ENCODE measurements around the gene IRX4. TPM values are rescaled to one million over a fixed set of nuclear protein-coding genes. Genes with fewer than 3 reads are reported as not detected.

Gene IRX4
- total and polyA plus RNA-seq, 2 donors, result not detected

GRCh38 chr5:1858436-1858835, 24.3 kb downstream of the IRX4 start:
- 91% methylated on average over 16 of the region's 16 CpGs for WGBS
- no peak overlapping the region for H3K27ac ChIP-seq (ENCODE audit: low read depth)
- DNase-seq (ENCODE audit: extremely low spot score), result no peak
- no peak overlapping the region for H3K4me3 ChIP-seq (ENCODE audit: low read depth, low read length)
- no peaks in the 10 kb centered on the region for H3K4me1 ChIP-seq (ENCODE audit: insufficient read depth)
- H3K36me3 ChIP-seq (ENCODE audit: insufficient read depth), result no peaks in the 10 kb centered on the region

- WGBS, result 93% methylated on average over 32 of the region's 32 CpGs
- no peak overlapping the region for H3K27ac ChIP-seq (ENCODE audit: low read depth)
- no peak overlapping the region for H3K4me3 ChIP-seq (ENCODE audit: low read depth, low read length)
- H3K36me3 ChIP-seq (ENCODE audit: insufficient read depth), result no peaks in the 10 kb centered on the region
- no peaks in the 10 kb centered on the region for H3K4me1 ChIP-seq (ENCODE audit: insufficient read depth)
- DNase-seq (ENCODE audit: extremely low spot score), result no peak
Observed at GRCh38 chr5:1857256-1857600, 25.5 kb downstream of the IRX4 start.

- H3K4me3 ChIP-seq (ENCODE audit: low read depth, low read length), result no peak overlapping the region
- WGBS, result 89% methylated on average over 49 of the region's 49 CpGs
- H3K36me3 ChIP-seq (ENCODE audit: insufficient read depth), result no peaks in the 10 kb centered on the region
- no peaks in the 10 kb centered on the region for H3K4me1 ChIP-seq (ENCODE audit: insufficient read depth)
- DNase-seq (ENCODE audit: extremely low spot score), result no peak
- H3K27ac ChIP-seq (ENCODE audit: low read depth), result no peak overlapping the region
Observed at GRCh38 chr5:1856596-1857255, 26.0 kb downstream of the IRX4 start.

GRCh38 chr5:1855596-1855995, 27.1 kb downstream of the IRX4 start:
- H3K4me3 ChIP-seq (ENCODE audit: low read depth, low read length), result no peak overlapping the region
- 74% methylated on average over 17 of the region's 17 CpGs for WGBS
- DNase-seq (ENCODE audit: extremely low spot score), result no peak
- no peaks in the 10 kb centered on the region for H3K36me3 ChIP-seq (ENCODE audit: insufficient read depth)
- H3K4me1 ChIP-seq (ENCODE audit: insufficient read depth), result no peaks in the 10 kb centered on the region
- no peak overlapping the region for H3K27ac ChIP-seq (ENCODE audit: low read depth)

- no peak overlapping the region for H3K27ac ChIP-seq (ENCODE audit: low read depth)
- no peak for DNase-seq (ENCODE audit: extremely low spot score)
- H3K36me3 ChIP-seq (ENCODE audit: insufficient read depth), result no peaks in the 10 kb centered on the region
- 52% methylated on average over 3 of the region's 3 CpGs for WGBS
- no peaks in the 10 kb centered on the region for H3K4me1 ChIP-seq (ENCODE audit: insufficient read depth)
- H3K4me3 ChIP-seq (ENCODE audit: low read depth, low read length), result no peak overlapping the region
Observed at GRCh38 chr5:1855075-1855474, 27.6 kb downstream of the IRX4 start.

GRCh38 chr5:1853531-1853930, 29.2 kb downstream of the IRX4 start:
- no peak for DNase-seq (ENCODE audit: extremely low spot score)
- no peaks in the 10 kb centered on the region for H3K36me3 ChIP-seq (ENCODE audit: insufficient read depth)
- H3K4me3 ChIP-seq (ENCODE audit: low read depth, low read length), result no peak overlapping the region
- no peaks in the 10 kb centered on the region for H3K4me1 ChIP-seq (ENCODE audit: insufficient read depth)
- H3K27ac ChIP-seq (ENCODE audit: low read depth), result no peak overlapping the region
- 75% methylated on average over 8 of the region's 8 CpGs for WGBS

- DNase-seq (ENCODE audit: extremely low spot score), result no peak
- Histone ChIP-seq H3K4me1 (ENCODE audit: insufficient read depth) (no peaks in the 10 kb centered on the region), H3K27ac (ENCODE audit: low read depth) (no peak overlapping the region), H3K36me3 (ENCODE audit: insufficient read depth) (no peaks in the 10 kb centered on the region), H3K4me3 (ENCODE audit: low read depth, low read length) (no peak overlapping the region)
- WGBS, result 62% methylated on average over 23 of the region's 23 CpGs
Observed at GRCh38 chr5:1852324-1852947, 30.3 kb downstream of the IRX4 start.

- DNase-seq (ENCODE audit: extremely low spot score), result no peak
- Histone ChIP-seq H3K4me3 (ENCODE audit: low read depth, low read length) (no peak overlapping the region), H3K27ac (ENCODE audit: low read depth) (no peak overlapping the region), H3K4me1 (ENCODE audit: insufficient read depth) (no peaks in the 10 kb centered on the region), H3K36me3 (ENCODE audit: insufficient read depth) (no peaks in the 10 kb centered on the region)
- 2% methylated on average over 34 of the region's 34 CpGs for WGBS
Observed at GRCh38 chr5:1851290-1851934, 31.3 kb downstream of the IRX4 start.

- Histone ChIP-seq H3K27ac (ENCODE audit: low read depth) (no peak overlapping the region), H3K4me3 (ENCODE audit: low read depth, low read length) (no peak overlapping the region), H3K36me3 (ENCODE audit: insufficient read depth) (no peaks in the 10 kb centered on the region), H3K4me1 (ENCODE audit: insufficient read depth) (no peaks in the 10 kb centered on the region)
- WGBS, result 63% methylated on average over 29 of the region's 29 CpGs
- DNase-seq (ENCODE audit: extremely low spot score), result no peak
Observed at GRCh38 chr5:1850324-1851154, 32.2 kb downstream of the IRX4 start.

GRCh38 chr5:1847611-1848010, 35.1 kb downstream of the IRX4 start:
- no peaks in the 10 kb centered on the region for H3K36me3 ChIP-seq (ENCODE audit: insufficient read depth)
- no peak overlapping the region for H3K27ac ChIP-seq (ENCODE audit: low read depth)
- H3K4me3 ChIP-seq (ENCODE audit: low read depth, low read length), result no peak overlapping the region
- 75% methylated on average over 9 of the region's 9 CpGs for WGBS
- no peaks in the 10 kb centered on the region for H3K4me1 ChIP-seq (ENCODE audit: insufficient read depth)
- DNase-seq (ENCODE audit: extremely low spot score), result no peak

- Histone ChIP-seq H3K27ac (ENCODE audit: low read depth) (no peak overlapping the region), H3K4me3 (ENCODE audit: low read depth, low read length) (no peak overlapping the region), H3K4me1 (ENCODE audit: insufficient read depth) (no peaks in the 10 kb centered on the region), H3K36me3 (ENCODE audit: insufficient read depth) (no peaks in the 10 kb centered on the region)
- no peak for DNase-seq (ENCODE audit: extremely low spot score)
- WGBS, result 67% methylated on average over 10 of the region's 10 CpGs
Observed at GRCh38 chr5:1847056-1847455, 35.7 kb downstream of the IRX4 start.

GRCh38 chr5:1846583-1846982, 36.1 kb downstream of the IRX4 start:
- WGBS, result 86% methylated on average over 13 of the region's 13 CpGs
- Histone ChIP-seq H3K36me3 (ENCODE audit: insufficient read depth) (no peaks in the 10 kb centered on the region), H3K27ac (ENCODE audit: low read depth) (no peak overlapping the region), H3K4me3 (ENCODE audit: low read depth, low read length) (no peak overlapping the region), H3K4me1 (ENCODE audit: insufficient read depth) (no peaks in the 10 kb centered on the region)
- DNase-seq (ENCODE audit: extremely low spot score), result no peak

GRCh38 chr5:1845696-1846095, 37.0 kb downstream of the IRX4 start:
- no peaks in the 10 kb centered on the region for H3K36me3 ChIP-seq (ENCODE audit: insufficient read depth)
- no peaks in the 10 kb centered on the region for H3K4me1 ChIP-seq (ENCODE audit: insufficient read depth)
- WGBS, result 95% methylated on average over 1 of the region's 1 CpG
- H3K27ac ChIP-seq (ENCODE audit: low read depth), result no peak overlapping the region
- no peak overlapping the region for H3K4me3 ChIP-seq (ENCODE audit: low read depth, low read length)
- DNase-seq (ENCODE audit: extremely low spot score), result no peak
